WTC11 (cell line): ENCODE measurements around the gene CNGA1. TPM values are rescaled to one million over a fixed set of nuclear protein-coding genes. Genes with fewer than 3 reads are reported as not detected.

Experiments
- AR ChIP-seq: fragments of 250-450 bp; sonication (Bioruptor Pico); IDR thresholded peaks from 2 replicates; pipeline ENCODE4 v1.9.0; 2021; ENCODE audit warnings: mild to moderate bottlenecking
- ATF2 ChIP-seq: sonication (generic); formaldehyde crosslinking; IDR thresholded peaks from 2 replicates; pipeline ENCODE4 v1.8.1; 2022; ENCODE audit warnings: low read depth, missing genetic modification reagents, borderline replicate concordance
- CBFB ChIP-seq: sonication (generic); formaldehyde crosslinking; IDR thresholded peaks from 2 replicates; pipeline ENCODE4 v1.8.1; 2022; ENCODE audit warnings: mild to moderate bottlenecking, low read depth, missing genetic modification reagents
- CREM ChIP-seq: sonication (generic); formaldehyde crosslinking; IDR thresholded peaks from 2 replicates; pipeline ENCODE4 v1.8.1; 2022; ENCODE audit warnings: mild to moderate bottlenecking, missing genetic modification reagents, moderate library complexity
- CTCF ChIP-seq: fragments of 200-600 bp; IDR thresholded peaks from 2 replicates; pipeline ENCODE4 v1.8.0; 2022; ENCODE audit warnings: antibody characterized with exemption
- ESRRA ChIP-seq: sonication (generic); formaldehyde crosslinking; IDR thresholded peaks from 2 replicates; pipeline ENCODE4 v1.8.1; 2022; ENCODE audit warnings: mild to moderate bottlenecking, missing genetic modification reagents, borderline replicate concordance
- FOXP1 ChIP-seq: sonication (generic); formaldehyde crosslinking; IDR thresholded peaks from 2 replicates; pipeline ENCODE4 v1.8.0; 2022; ENCODE audit warnings: missing genetic modification reagents, mild to moderate bottlenecking, moderate library complexity, borderline replicate concordance
- HMGXB4 ChIP-seq: sonication (generic); formaldehyde crosslinking; IDR thresholded peaks from 2 replicates; pipeline ENCODE4 v1.8.1; 2023; ENCODE audit warnings: mild to moderate bottlenecking, moderate library complexity, missing genetic modification reagents
- IRF2 ChIP-seq: sonication (generic); formaldehyde crosslinking; IDR thresholded peaks from 2 replicates; pipeline ENCODE4 v1.8.0; 2022; ENCODE audit warnings: low read depth, missing genetic modification reagents, borderline replicate concordance
- MYBL2 ChIP-seq: sonication (generic); formaldehyde crosslinking; IDR thresholded peaks from 2 replicates; pipeline ENCODE4 v1.8.1; 2023; ENCODE audit warnings: mild to moderate bottlenecking, moderate library complexity, missing genetic modification reagents
- NFATC4 ChIP-seq: fragments of 250-450 bp; sonication (Bioruptor Pico); IDR thresholded peaks from 2 replicates; pipeline ENCODE4 v1.9.0; 2021; ENCODE audit warnings: mild to moderate bottlenecking
- NFE2L1 ChIP-seq: sonication (generic); formaldehyde crosslinking; IDR thresholded peaks from 2 replicates; pipeline ENCODE4 v1.8.1; 2023; ENCODE audit warnings: missing genetic modification reagents
- NFYB ChIP-seq: sonication (generic); formaldehyde crosslinking; conservative IDR thresholded peaks from 2 replicates; pipeline ENCODE4 v1.8.0; 2022; ENCODE audit warnings: low read depth, missing genetic modification reagents
- NR1H2 ChIP-seq: sonication (generic); formaldehyde crosslinking; IDR thresholded peaks from 2 replicates; pipeline ENCODE4 v1.9.0; 2021; ENCODE audit warnings: mild to moderate bottlenecking, moderate library complexity, missing genetic modification reagents
- RELA ChIP-seq: sonication (generic); formaldehyde crosslinking; IDR thresholded peaks from 2 replicates; pipeline ENCODE4 v1.8.1; 2022; ENCODE audit warnings: missing genetic modification reagents, mild to moderate bottlenecking, borderline replicate concordance
- RORB ChIP-seq: fragments of 250-450 bp; sonication (Bioruptor Pico); IDR thresholded peaks from 2 replicates; pipeline ENCODE4 v1.9.0; 2021; ENCODE audit warnings: mild to moderate bottlenecking
- SOX15 ChIP-seq: fragments of 250-450 bp; sonication (Bioruptor Pico); IDR thresholded peaks from 2 replicates; pipeline ENCODE4 v1.9.0; 2021; ENCODE audit warnings: mild to moderate bottlenecking
- TCF7 ChIP-seq: sonication (generic); formaldehyde crosslinking; IDR thresholded peaks from 2 replicates; pipeline ENCODE4 v1.8.0; 2022; ENCODE audit warnings: mild to moderate bottlenecking, low read depth, missing genetic modification reagents, moderate library complexity
- TEAD4 ChIP-seq: sonication (generic); formaldehyde crosslinking; IDR thresholded peaks from 2 replicates; pipeline ENCODE4 v1.8.0; 2022; ENCODE audit warnings: mild to moderate bottlenecking, missing genetic modification reagents
- TP53 ChIP-seq: sonication (generic); formaldehyde crosslinking; IDR thresholded peaks from 2 replicates; pipeline ENCODE4 v1.8.1; 2023; ENCODE audit warnings: mild to moderate bottlenecking, missing genetic modification reagents
- USF2 ChIP-seq: sonication (generic); formaldehyde crosslinking; IDR thresholded peaks from 2 replicates; pipeline ENCODE4 v1.8.1; 2023; ENCODE audit warnings: mild to moderate bottlenecking, missing genetic modification reagents, moderate library complexity
- ZBTB21 ChIP-seq: sonication (generic); formaldehyde crosslinking; IDR thresholded peaks from 2 replicates; pipeline ENCODE4 v1.8.1; 2023; ENCODE audit warnings: mild to moderate bottlenecking, missing genetic modification reagents, borderline replicate concordance
- ZNF219 ChIP-seq: sonication (generic); formaldehyde crosslinking; IDR thresholded peaks from 2 replicates; pipeline ENCODE4 v1.8.0; 2023; ENCODE audit warnings: missing genetic modification reagents, mild to moderate bottlenecking, borderline replicate concordance
- ZNF232 ChIP-seq: sonication (generic); formaldehyde crosslinking; IDR thresholded peaks from 2 replicates; pipeline ENCODE4 v1.8.0; 2022; ENCODE audit warnings: mild to moderate bottlenecking, missing genetic modification reagents
- ZNF396 ChIP-seq: fragments of 250-450 bp; sonication (Bioruptor Pico); IDR thresholded peaks from 2 replicates; pipeline ENCODE4 v1.8.0; 2021; ENCODE audit warnings: mild to moderate bottlenecking, moderate library complexity, borderline replicate concordance
- ZNF423 ChIP-seq: fragments of 250-450 bp; sonication (Bioruptor Pico); IDR thresholded peaks from 2 replicates; pipeline ENCODE4 v2.1.2; 2022; ENCODE audit warnings: mild to moderate bottlenecking, moderate library complexity
- ZNF532 ChIP-seq: fragments of 250-450 bp; sonication (Bioruptor Pico); IDR thresholded peaks from 2 replicates; pipeline ENCODE4 v1.9.0; 2021; ENCODE audit warnings: mild to moderate bottlenecking, borderline replicate concordance
- total RNA-seq: library from RNA; stranded (reverse); gene quantifications from 3 replicates; pipeline ENCODE4 v1.2.3, GENCODE V29; 2021

The CNGA1 gene
- total RNA-seq, 1 experiment from 2014 or later = 1.1 TPM

- TF ChIP-seq USF2 (CRISPR knock-in tag) (peak; percentile 73), CTCF (no peak), TP53 (CRISPR knock-in tag) (no peak), CBFB (no peak), ATF2 (no peak), ZNF532 (CRISPR knock-in tag) (no peak), NFYB (no peak), IRF2 (CRISPR knock-in tag) (no peak), TEAD4 (CRISPR knock-in tag) (no peak), HMGXB4 (CRISPR knock-in tag) (peak; percentile 8), RELA (no peak), ZNF219 (CRISPR knock-in tag) (no peak), ZNF232 (CRISPR knock-in tag) (0 out of 2 replicates have a peak, but pooled peaks have one; percentile 2), TCF7 (no peak), ZBTB21 (no peak), FOXP1 (CRISPR knock-in tag) (peak; percentile 57), NFATC4 (no peak), ZNF423 (CRISPR knock-in tag) (no peak), NFE2L1 (0 out of 2 replicates have a peak, but pooled peaks have one; percentile 54), RORB (no peak), CREM (CRISPR knock-in tag) (no peak), SOX15 (CRISPR knock-in tag) (no peak), ZNF396 (no peak), AR (CRISPR knock-in tag) (no peak), MYBL2 (CRISPR knock-in tag) (peak; percentile 86), ESRRA (CRISPR knock-in tag) (no peak), NR1H2 (CRISPR knock-in tag) (no peak)
Measured at GRCh38 chr4:47914220-47914925, 102.1 kb downstream of the CNGA1 start, which contains the start of gene NFXL1 (continued).
